HG03095 (cell line): ENCODE measurements around the gene ANKFN1.
A peak's percentile ranks its signal among the peaks of the same experiment; 100 is the strongest.
"Not testable (repeated sequence)": the region's sequence is repeated elsewhere in the genome, so short reads cannot be mapped to it uniquely, and the experiment has no call there.

ENCODE experiments used
- ATAC-seq: cut with Tn5 transposase; IDR thresholded peaks from one replicate; pipeline ENCODE4 v1.9.1; 2021; ENCODE audit warnings: moderate library complexity; ENCODE audit not compliant: unreplicated experiment

The ANKFN1 gene

DNA sequence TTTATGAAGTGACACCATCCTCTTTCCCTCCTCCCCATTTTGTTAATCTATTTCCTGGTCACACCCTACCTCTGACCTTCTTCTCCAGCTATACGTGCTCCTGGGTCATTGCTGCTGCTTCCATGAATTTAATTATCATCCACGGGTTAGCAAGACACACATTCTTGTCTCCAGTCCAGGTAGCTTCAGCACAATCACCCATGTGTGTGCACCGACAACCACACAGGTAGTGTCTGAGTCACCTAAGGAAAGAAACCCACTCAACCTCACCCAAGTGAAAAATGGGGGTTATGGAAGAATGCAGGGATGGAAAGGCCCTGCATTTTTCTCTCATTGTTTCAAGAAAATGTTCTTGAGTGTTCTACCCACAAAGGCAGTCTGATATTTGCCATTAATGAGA, 135.5 kb downstream of the ANKFN1 start:
- ATAC-seq: not testable (repeated sequence)

- no peak for ATAC-seq
Observed at GRCh38 chr17:56289321-56289720, 136.0 kb downstream of the ANKFN1 start.

- ATAC-seq: no peak
Observed at GRCh38 chr17:56290101-56290801, 137.0 kb downstream of the ANKFN1 start.

- no peak for ATAC-seq
Observed at GRCh38 chr17:56290802-56291118, 137.5 kb downstream of the ANKFN1 start.

DNA sequence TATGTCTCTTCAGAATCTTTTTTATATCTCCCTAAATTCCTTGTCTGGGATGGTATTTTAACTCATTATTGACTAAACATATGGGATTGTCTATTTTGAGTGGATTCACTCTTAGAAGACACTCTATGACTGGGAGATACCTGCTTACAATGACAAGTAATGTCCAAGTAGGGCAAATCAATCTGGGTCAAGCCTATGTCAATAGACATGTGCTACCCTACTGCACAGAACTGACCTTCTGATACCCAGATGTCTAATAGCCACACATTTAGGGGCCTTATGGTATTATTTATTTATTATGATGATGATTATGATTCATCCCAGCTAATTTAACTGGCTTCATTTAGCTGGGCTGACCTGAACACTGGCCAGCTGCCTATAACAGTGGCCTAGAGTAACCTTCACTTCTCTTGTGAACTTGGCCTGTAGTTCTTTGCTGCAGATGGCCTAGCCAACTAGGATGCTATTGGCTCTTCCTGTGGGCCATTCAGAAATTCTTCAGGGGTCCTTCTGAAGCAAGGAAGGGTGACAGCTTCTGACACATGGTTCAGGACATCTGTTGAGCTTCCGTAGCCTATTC, 138.0 kb downstream of the ANKFN1 start:
- no peak for ATAC-seq

DNA sequence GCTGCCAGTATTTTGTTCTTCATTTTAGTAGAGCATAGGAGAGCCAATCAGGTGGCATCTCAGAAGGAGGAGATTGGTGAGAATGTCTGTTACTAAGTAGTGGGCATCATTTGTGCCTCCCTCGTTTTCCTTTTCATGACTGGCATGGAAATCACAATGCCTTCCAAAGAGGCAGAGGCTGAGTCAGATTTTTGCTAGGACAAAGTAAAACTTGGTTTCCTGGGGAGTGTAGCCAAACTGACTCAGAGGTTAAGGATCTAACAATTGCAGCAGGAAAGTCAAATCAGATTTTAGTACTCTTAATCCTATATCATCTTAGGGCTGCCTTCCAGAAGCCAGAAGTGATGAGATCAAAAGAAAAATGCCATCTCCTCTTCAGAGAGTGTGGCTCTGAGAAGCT, 138.7 kb downstream of the ANKFN1 start:
- ATAC-seq: no peak

DNA sequence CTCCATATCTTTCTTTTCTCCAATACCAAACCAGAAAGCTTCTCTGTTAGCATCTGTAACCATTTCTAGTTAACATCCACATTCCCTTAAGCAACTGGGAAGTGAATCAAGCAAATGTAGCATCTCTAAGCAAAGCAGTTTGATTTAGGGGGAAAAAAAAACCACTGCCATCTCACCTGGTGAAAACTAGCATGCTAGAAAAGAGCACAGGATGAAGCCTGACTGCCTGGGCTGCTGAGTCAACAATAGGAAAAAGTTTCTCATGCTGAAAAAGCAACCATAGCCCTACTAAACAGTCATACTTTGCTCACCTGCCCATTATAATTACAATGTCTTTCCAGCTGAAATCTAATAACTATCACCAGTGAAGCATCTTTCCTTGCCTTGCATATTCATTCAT, 139.3 kb downstream of the ANKFN1 start:
- ATAC-seq: no peak

DNA sequence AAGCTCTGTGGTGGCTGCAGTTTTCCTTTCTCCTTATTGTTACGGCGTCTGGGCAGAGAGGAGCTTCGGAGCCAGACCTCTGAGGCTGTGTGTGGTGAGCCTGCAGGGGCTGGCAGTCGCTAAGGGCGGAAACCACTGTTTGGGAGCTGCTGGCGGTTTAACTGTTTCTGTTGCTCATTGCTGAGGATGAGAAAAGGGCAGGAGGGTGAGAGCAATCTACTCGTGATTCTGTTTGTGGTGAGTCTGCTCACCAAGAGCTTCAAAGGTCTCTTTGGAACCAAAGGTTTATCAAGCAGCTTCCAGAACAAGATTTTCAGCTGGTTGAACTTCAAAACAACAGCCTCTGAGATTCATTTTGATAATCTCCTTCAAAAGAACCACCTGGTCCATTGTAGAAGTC, 143.9 kb downstream of the ANKFN1 start:
- ATAC-seq: no peak

DNA sequence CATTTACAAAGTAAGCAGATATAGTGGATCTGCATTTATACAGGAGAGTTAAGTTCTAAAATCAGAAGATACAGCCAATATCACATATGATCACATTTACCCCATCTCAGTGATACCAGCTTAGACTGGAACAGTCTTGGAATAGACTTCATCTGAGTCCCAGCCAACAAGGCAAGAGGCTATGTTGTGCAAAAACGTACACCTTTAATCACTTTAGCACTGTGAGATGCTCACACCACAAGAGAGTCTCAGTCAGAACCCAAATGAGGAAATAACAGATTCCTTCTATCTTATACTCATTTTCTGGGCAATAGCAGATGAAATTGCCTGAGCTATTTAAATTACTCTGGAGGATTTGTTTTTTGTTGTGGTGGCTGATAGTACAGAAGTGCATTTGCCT, 145.6 kb downstream of the ANKFN1 start:
- ATAC-seq: no peak

DNA sequence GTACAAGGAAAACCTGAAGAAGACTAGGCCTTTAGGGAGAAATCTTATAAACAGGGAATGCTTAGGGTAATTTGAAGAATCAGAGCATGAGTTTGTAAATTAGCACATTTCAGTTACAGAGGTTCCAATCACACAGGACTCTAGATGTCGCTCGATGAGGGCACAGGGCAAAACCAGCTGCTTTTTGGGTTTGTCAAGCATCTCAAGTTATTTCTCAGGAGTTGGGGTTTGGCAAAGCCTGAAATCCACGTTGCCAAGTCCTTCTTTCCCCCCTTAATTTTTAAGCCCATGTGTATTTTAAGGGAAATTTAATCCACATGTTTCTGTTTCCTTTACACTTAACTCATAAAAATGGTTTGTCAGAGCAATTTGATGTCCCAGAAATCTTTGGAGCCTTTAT, 146.9 kb downstream of the ANKFN1 start:
- ATAC-seq: no peak

GRCh38 chr17:56305007-56305406, 151.7 kb downstream of the ANKFN1 start:
- no peak for ATAC-seq

GRCh38 chr17:56309897-56310296, 156.6 kb downstream of the ANKFN1 start:
- ATAC-seq: no peak

DNA sequence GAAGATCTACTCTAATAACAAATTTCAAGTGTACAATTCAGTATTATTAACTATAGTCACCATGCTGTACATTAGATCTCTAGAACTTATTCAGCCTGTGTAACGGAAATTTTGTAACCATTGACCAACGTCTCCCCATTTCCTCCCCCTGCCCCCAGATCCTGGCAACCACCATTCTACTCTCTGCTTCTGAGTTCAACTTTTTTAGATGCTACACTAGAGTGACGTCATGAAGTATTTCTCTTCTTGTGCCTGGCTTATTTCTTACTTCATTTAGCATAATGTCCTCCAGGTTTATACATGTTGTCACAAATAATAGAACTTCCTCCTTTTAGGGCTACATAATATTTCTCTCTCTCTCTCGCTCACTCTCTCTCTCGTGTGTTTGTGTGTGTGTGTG, 157.5 kb downstream of the ANKFN1 start:
- no peak for ATAC-seq

- no peak for ATAC-seq
Observed at GRCh38 chr17:56313201-56313600, 159.9 kb downstream of the ANKFN1 start.

DNA sequence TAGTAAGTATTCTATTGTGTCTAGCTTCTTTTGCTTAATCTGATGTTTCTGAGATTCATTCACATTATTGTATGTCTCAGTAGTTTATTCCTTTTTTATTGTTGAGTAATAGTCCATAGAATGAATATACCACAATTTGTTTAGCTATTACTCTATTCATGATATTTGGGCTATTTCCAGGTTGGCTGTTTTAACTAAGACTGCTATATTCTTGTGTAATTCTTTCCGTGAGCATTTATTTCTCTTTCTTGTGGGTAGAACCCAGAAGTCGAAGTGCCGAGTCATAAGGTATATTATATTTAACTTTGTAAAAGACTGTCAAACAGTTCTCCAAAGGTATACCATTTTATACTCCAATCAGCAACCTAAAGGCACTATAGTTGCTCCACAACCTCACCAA, 160.8 kb downstream of the ANKFN1 start:
- ATAC-seq: no peak

- ATAC-seq: no peak
Observed at GRCh38 chr17:56314984-56315602, 161.8 kb downstream of the ANKFN1 start.

DNA sequence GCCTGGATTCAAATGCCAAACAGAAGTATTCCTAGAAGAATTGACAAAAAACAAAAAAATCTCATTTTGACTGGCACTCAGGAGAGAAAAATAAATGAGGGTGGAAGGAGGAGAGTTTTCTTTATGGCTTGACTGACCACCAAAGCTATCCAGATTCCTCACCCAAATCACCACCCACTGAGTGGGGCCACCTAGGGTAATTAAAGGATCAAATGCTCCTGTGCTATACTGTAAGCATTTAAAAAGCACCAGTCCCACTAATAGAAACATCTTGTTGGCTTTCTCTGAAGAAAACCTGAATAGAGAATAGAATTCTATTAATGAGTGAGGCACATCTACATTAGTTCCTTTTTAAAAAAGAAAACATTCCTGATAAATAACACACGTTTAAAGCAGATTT, 163.3 kb downstream of the ANKFN1 start:
- no peak for ATAC-seq

DNA sequence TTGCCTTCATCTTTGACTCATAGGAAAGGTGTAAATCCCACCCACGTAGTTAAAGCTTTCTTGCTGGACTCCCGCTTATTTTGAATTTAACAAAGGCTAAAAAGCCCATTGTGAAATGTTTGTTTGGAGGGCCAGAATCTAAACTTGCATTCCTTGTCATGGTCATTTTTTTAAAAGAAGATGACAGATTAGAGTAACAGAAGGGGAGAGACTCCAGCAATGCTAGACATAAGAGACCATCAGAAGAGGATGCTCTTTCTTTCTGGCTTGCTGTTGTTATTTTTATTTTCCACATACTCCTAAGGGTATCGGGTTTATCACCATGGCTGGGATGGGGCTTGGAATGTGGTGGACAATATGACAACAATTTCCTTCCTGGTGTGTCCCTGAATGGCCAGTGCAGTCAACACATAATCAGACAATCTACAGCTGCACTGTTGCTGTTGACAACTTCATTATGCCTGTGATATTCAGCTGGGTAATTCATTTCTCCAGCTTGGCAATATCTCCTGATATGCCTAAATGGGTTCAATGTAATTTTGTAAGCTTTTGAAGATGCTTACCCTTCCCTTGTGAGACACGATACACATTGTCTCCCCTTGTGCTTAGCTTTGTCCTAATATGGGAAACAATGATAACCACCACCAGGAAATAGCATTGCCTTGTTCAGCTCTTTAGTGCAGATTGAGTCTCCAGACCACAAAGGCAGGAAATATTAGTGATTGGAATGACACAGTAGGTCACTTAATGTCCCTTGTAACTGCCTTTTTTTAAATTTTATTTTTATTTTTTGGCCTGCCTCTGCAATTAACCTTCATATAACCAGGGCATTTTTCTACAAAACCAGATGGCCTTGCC, 164.3 kb downstream of the ANKFN1 start:
- no peak for ATAC-seq

GRCh38 chr17:56319531-56319930, 166.3 kb downstream of the ANKFN1 start:
- ATAC-seq: peak; percentile 55

DNA sequence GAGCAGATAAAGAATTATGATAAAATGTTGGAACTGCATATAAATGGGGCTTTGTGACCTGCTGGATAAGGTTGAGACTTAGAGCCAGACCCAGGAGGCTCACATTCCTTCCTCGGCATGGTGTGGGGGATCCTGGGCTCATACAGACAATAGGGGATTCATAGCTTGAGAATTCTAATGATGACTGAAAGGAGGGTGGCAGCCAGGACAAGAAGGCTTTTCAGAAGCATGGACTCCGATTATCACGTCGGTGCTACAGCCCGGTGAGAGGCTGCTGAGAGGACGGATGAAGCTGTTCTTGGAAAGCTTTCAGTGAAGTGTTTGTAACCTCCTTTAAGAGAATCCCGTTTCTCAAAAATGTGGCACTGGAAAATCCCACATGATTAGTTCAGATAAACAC, 167.2 kb downstream of the ANKFN1 start:
- no peak for ATAC-seq

DNA sequence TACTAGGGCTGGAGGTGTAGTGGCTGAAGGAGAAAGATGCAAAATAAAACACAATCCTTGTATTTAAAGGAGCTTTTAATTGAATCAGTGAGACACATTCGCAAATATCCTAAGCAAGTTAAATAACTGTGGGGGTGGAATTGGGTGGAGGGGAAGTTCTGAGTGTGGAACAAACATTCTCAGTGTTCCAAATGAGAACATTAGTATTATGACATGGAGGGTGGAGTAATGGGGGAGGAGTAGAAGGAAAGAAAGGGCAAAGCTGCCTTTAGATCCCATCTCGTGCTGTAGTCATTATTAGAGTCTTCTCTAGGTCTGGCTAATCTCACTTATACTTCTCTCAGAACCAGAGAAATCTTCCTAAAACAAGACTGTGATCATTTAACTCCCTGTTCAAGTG, 169.7 kb downstream of the ANKFN1 start:
- no peak for ATAC-seq

DNA sequence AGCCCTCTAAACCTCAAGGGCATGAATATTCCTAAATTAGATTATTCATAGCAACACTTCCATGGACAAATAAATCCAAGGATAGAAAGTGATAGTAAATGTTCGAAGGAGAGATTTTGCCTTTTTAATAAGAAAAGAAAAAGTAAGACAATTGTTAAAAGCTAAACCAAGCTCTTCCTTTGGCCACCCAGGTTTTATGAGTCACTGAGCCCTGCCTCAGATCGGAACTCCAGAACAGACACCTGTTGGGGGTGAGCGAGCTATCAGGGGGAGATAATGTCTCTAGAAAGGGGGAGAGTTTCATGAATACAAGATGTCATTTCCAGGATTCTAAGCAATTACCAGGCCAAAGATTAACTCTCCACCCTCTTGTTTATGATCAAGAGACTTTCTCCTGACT, 171.4 kb downstream of the ANKFN1 start:
- no peak for ATAC-seq
